Ovary (tissue), 3 donors: Measurements from ENCODE around the gene ERVFRD-1.

Source experiments
- CTCF ChIP-seq, 3 donors: fragments of 450-650 bp in 2 of 3; fragments of 200-600 bp in 1 of 3; IDR thresholded peaks; one replicate each; pipeline versions ENCODE4 v1.5.1 to v1.8.0; 2016 to 2022; ENCODE audit warnings: antibody characterized with exemption in 3 of 3, mild to moderate bottlenecking in 1 of 3
- POLR2A ChIP-seq: fragments of 450-650 bp; IDR thresholded peaks from one replicate; pipeline ENCODE4 v1.6.1; 2017; ENCODE audit warnings: antibody characterized with exemption, mild to moderate bottlenecking, moderate library complexity
- donor health status: DM: no; HTN: no; CAD: no.

DNA sequence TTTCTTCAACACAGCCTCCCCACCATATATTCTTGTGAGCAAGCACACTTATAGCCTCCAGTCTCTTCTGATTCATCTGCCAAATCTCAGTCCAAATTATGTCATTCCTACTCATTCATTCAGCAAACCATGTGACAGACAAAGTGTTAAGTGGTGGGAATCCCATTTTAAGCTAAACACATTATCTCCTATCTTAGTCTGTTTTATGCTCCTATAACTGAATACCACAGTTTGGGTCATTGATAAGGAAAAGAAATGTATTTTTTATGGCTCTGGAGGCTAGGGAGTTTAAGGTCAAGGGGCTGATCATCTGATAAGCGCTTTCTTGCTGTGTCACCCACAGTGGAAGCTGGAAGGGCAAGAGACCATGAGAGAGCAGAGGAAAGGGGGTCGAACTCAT is 41.8 kb downstream of the ERVFRD-1 start:
- TF ChIP-seq POLR2A: no peak
- no peak for TF ChIP-seq CTCF (IDR thresholded peaks at IDR 0.05)
